Peyer's patch (tissue), 4 donors: ENCODE results near the gene SRP72. TPM values are rescaled to one million over a fixed set of nuclear protein-coding genes. Genes with fewer than 3 reads are reported as not detected.
"Not testable (repeated sequence)": the region's sequence is repeated elsewhere in the genome, so short reads cannot be mapped to it uniquely, and the experiment has no call there.

ENCODE experiments used
- DNase-seq, 3 donors: peaks; one replicate each; pipeline ENCODE4 v3.0.0-alpha.2; 2017 to 2019
- H3K27ac ChIP-seq, 4 donors: fragments of 200-600 bp; sonication (generic); one replicate each; pipeline ENCODE4 v1.5.1; 2016 to 2019
- H3K27me3 ChIP-seq, 2 donors: fragments of 200-600 bp; sonication (generic); one replicate each; pipeline ENCODE4 v1.5.1; 2019
- H3K36me3 ChIP-seq, 3 donors: fragments of 200-600 bp; sonication (generic); one replicate each; pipeline ENCODE4 v1.5.1; 2016 to 2019
- H3K4me1 ChIP-seq, 4 donors: fragments of 200-600 bp; sonication (generic); one replicate each; pipeline ENCODE4 v1.5.1; 2016 to 2019
- H3K4me3 ChIP-seq, 4 donors: fragments of 200-600 bp; sonication (generic); 1 replicate in 3 of 4; 2 replicates in 1 of 4; pipeline ENCODE4 v1.5.1; 2016 to 2019; ENCODE audit warnings: mild to moderate bottlenecking in 1 of 4
- H3K9me3 ChIP-seq, 4 donors: fragments of 200-600 bp; sonication (generic); one replicate each; pipeline ENCODE4 v1.5.1; 2016 to 2019; ENCODE audit warnings: mild to moderate bottlenecking in 1 of 4
- POLR2A ChIP-seq, 2 donors: fragments of 450-650 bp; IDR thresholded peaks; one replicate each; pipeline ENCODE4 v1.5.1; 2017; ENCODE audit warnings: antibody characterized with exemption in 2 of 2, mild to moderate bottlenecking in 2 of 2, moderate library complexity in 2 of 2
- total RNA-seq, 4 donors: library from RNA; depleted of rRNA; stranded (reverse); fragments of >200 nt; gene quantifications; one replicate each; pipeline ENCODE4 v1.1.0, GENCODE V29; 2016
- TF ChIP-seq, protein P1 (sequence below), 6 experiments: fragments of 450-650 bp in 4 of 6; fragments of 200-600 bp in 2 of 6; sonication (generic) in 1 of 6; IDR thresholded peaks; one replicate each; pipeline ENCODE4 v1.5.1; 2017 to 2019; ENCODE audit warnings: antibody characterized with exemption in 6 of 6, mild to moderate bottlenecking in 3 of 6, moderate library complexity in 1 of 6

The SRP72 gene
- total RNA-seq, 4 donors from 2014 or later, result 28.9 to 191 (median 38.4) TPM

DNA sequence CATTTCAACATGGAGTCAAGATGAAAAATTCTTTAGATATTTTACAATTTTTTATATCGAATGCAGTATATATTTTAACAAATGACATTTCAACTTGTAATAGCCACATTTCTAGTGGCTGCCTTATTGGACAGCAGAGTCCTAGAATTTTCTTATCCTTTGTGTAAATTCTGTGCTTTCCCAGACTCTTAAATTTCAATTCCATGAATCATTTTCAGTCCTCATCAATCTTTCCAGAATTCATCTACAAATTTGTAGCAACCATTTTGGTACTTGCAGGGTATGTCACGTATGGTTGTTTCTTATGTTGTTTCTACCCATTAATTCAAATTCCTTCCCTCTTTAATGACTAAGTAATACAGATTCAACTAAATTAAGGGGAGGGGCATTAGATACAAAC lies 28.7 kb upstream of the SRP72 start:
- H3K9me3 ChIP-seq, result no peaks in the 10 kb centered on the region
- peaks cover 0 to 12% (median 0%) of the 10 kb centered on the region in 4 donors for H3K4me1 ChIP-seq
- DNase-seq, result no peak
- H3K4me3 ChIP-seq, result no peak overlapping the region
- no peaks in the 10 kb centered on the region for H3K27me3 ChIP-seq
- H3K27ac ChIP-seq, result no peak overlapping the region
- no peak for TF ChIP-seq POLR2A (IDR thresholded peaks at IDR 0.05)
- TF ChIP-seq, protein P1, sequence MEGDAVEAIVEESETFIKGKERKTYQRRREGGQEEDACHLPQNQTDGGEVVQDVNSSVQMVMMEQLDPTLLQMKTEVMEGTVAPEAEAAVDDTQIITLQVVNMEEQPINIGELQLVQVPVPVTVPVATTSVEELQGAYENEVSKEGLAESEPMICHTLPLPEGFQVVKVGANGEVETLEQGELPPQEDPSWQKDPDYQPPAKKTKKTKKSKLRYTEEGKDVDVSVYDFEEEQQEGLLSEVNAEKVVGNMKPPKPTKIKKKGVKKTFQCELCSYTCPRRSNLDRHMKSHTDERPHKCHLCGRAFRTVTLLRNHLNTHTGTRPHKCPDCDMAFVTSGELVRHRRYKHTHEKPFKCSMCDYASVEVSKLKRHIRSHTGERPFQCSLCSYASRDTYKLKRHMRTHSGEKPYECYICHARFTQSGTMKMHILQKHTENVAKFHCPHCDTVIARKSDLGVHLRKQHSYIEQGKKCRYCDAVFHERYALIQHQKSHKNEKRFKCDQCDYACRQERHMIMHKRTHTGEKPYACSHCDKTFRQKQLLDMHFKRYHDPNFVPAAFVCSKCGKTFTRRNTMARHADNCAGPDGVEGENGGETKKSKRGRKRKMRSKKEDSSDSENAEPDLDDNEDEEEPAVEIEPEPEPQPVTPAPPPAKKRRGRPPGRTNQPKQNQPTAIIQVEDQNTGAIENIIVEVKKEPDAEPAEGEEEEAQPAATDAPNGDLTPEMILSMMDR (IDR thresholded peaks at IDR 0.05), result no peak
- H3K36me3 ChIP-seq, result peaks cover 0 to 8% (median 0%) of the 10 kb centered on the region in 3 donors

GRCh38 chr4:56440983-56441382 lies 26.4 kb upstream of the SRP72 start:
- Histone ChIP-seq H3K4me1 (peaks cover 0 to 5% (median 0%) of the 10 kb centered on the region in 4 donors), H3K27ac (no peak overlapping the region), H3K9me3 (no peaks in the 10 kb centered on the region), H3K36me3 (peaks cover 0 to 8% (median 0%) of the 10 kb centered on the region in 3 donors), H3K27me3 (no peaks in the 10 kb centered on the region), H3K4me3 (no peak overlapping the region)
- TF ChIP-seq POLR2A (IDR thresholded peaks at IDR 0.05), result no peak
- TF ChIP-seq, protein P1 (IDR thresholded peaks at IDR 0.05), result no peak
- DNase-seq, result no peak

DNA sequence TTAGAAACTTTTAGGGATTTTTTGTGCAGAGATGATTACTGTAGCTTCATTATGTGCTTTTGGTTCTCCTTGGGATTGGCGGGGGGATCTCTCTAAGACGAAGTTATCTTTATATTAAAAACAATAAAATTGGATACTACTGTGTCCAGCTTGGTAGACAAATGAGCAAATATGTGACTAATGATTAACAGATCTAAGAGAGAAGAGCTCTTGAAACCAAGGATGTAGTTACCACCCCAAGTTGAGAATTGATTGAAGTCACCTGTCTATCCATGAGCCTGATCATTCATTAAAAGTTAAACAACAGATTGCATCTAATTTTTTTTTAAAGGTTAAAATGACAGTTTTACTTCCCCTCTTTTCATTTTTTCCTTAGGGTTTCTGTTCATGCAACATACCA lies 22.7 kb upstream of the SRP72 start:
- peaks cover 0 to 25% (median 0%) of the 10 kb centered on the region in 3 donors for H3K36me3 ChIP-seq
- no peaks in the 10 kb centered on the region for H3K27me3 ChIP-seq
- H3K27ac ChIP-seq, result no peak overlapping the region
- DNase-seq, result no peak
- H3K4me3 ChIP-seq, result no peak overlapping the region
- no peaks in the 10 kb centered on the region for H3K4me1 ChIP-seq
- no peaks in the 10 kb centered on the region for H3K9me3 ChIP-seq
- TF ChIP-seq, protein P1 (IDR thresholded peaks at IDR 0.05), result no peak
- TF ChIP-seq POLR2A (IDR thresholded peaks at IDR 0.05), result no peak

DNA sequence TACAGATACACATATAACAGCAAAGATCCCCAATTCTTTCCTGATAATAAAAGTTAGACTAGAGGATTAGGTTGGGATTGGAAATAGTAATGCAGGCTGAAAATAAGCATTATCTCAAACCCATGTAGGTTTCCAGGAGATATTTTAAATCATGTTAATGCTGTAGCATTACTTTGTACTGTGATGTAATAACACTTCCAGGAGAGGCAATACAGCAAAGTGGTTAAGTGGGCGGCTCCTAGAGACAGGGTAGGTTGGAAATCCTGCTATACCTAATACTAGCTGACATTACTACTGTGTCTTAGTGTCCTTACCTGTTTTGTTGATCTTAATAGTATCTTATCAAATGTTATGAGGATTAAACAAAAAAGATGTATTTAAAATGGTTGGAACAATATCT lies 21.7 kb upstream of the SRP72 start:
- H3K27ac ChIP-seq, result no peak overlapping the region
- no peaks in the 10 kb centered on the region for H3K27me3 ChIP-seq
- no peak overlapping the region for H3K4me3 ChIP-seq
- DNase-seq, result no peak
- H3K9me3 ChIP-seq, result no peaks in the 10 kb centered on the region
- TF ChIP-seq, protein P1 (IDR thresholded peaks at IDR 0.05), result no peak
- no peak for TF ChIP-seq POLR2A (IDR thresholded peaks at IDR 0.05)
- peaks cover 0 to 27% (median 0%) of the 10 kb centered on the region in 3 donors for H3K36me3 ChIP-seq
- no peaks in the 10 kb centered on the region for H3K4me1 ChIP-seq

- no peaks in the 10 kb centered on the region for H3K9me3 ChIP-seq
- no peaks in the 10 kb centered on the region for H3K4me1 ChIP-seq
- TF ChIP-seq, protein P1 (IDR thresholded peaks at IDR 0.05), result no peak
- TF ChIP-seq POLR2A (IDR thresholded peaks at IDR 0.05), result no peak
- no peak for DNase-seq
- no peak overlapping the region for H3K4me3 ChIP-seq
- peaks cover 0 to 38% (median 0%) of the 10 kb centered on the region in 3 donors for H3K36me3 ChIP-seq
- H3K27me3 ChIP-seq, result no peaks in the 10 kb centered on the region
- no peak overlapping the region for H3K27ac ChIP-seq
These were observed 19.1 kb upstream of the SRP72 start for GRCh38 chr4:56448301-56448700.

GRCh38 chr4:56449475-56449874 lies 17.9 kb upstream of the SRP72 start:
- H3K27me3 ChIP-seq, DNase-seq, H3K4me1 ChIP-seq, H3K4me3 ChIP-seq, H3K9me3 ChIP-seq, H3K27ac ChIP-seq: not testable (repeated sequence)
- H3K36me3 ChIP-seq, result peaks cover 0 to 38% (median 0%) of the 10 kb centered on the region in 3 donors
